ENCODE data around the gene PPP1R12A.
A peak's percentile ranks its signal among the peaks of the same experiment; 100 is the strongest.

PPP1R12A gene

DNA sequence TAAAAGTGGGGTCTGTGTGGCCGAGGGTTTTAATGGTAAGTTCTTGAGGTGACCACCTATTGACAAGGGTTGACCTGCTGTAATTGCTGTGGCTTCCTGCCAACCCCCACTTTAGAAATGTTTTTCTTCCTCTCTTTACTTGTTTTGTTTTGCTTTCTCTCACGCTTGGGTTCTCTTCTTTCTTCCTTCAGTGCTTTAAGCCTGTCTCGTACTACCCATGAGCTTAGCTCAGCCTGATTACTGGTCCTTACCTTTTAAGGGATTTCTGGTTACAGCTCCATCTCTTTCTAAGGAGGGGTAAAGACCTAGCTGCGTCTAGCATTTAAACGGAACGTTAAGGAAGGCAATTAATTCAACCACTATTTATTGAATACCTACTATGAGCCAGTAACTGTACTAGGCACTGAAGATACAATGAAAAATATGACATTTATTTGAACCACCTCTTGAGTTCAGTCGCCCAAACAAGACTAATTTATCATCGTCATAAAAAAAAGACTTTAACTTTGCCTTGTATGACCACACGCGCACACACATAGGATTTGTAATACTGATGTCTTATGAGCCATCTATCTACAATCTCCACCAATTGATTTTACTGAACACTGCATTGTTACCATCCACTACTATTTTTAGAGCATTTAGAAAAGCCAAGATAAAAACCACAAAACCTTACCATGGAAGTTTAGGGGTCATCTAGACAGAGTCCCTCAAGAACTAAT is 888 bp upstream of the PPP1R12A start:
- DNase-seq: no peak

DNA sequence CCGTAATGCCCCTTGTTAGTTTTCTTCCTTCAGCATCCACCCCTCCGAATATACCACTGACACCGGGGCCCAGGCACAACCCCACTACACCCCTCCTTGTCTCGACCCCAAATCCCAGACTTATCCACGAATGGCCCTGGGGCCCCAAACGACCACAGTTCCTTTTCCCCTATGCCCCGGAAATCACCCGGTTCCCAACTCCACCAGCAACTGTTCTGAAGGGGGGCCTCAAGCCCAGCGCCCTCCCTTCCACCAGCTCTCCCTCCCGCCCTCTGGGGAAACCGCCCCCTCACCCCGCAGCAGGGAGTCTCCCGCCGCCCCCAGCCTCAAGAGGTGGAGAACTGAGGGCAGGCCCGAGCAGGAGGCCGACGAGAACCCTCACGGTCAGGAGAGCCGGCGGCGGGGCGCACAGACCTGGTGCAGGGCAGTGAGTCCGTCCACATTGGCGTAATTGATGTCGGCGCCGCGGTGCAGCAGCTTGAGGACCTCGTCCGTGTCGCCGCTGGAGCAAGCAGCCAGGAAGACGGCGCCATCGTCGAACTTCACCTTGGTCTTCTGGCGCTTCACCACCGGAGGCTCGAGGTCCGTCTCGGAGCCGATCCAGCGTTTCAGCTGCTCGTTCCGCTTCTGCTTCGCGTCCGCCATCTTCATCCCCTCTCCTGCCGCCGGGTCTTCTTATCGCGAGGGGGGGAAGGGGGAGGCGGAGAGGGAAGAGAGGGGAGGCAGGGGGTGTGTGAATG is 446 bp downstream of the PPP1R12A start:
- DNase-seq: peak; percentile 26 to 36

DNA sequence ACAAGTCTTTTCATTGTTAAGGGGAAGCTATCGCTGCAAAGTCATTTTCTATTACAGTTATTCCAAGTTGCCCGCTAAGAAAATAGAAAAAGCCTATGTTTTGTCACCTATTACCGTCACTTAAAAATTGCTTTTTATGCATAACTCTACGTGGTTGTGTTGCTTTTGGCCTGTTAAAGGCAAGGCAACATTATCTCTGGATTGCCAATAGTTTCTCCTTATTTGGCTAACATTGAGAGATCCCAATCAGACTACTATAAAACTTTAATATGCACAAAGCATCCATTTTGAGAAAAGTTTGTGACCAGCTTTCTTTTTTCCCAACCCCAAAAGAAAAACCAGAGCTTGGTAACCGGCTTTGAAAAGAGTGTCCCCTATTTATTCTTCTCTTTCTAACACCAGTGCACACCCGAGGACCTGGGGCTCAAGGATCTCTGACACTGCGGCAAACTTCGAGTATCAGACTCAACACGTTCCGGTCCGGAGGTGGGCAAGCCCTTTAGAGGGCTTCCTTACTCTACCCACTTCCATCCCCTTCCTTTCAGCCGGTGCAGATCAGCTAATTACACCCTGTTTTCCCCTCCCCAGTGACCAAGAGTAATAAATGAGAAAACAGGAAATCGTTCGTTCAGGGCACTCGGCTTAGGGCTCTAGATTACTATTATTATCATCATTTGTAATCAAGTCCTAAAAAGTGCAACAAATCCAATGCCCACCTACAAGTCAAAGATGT is 1.2 kb downstream of the PPP1R12A start:
- DNase-seq: peak in 1 of 2 donors; percentile 17

DNA sequence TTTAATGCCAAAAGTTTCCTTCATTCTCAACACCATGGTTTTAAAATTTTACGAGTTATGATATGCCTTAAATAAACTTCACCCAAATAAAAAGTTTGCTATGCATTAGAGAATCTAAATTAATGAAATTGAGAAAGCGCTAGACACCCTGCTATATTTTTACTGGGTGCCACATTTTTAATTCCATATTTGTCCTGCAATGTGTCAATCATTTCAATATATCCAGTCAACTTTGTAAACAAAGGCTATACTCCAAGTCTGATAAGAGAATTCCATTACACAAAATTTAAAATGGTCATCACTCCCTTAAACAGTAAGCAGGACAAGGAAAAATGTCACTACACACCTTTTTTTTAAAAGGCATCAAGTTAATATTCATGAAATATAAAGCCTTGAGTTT is 1.9 kb downstream of the PPP1R12A start:
- no peak for DNase-seq

DNA sequence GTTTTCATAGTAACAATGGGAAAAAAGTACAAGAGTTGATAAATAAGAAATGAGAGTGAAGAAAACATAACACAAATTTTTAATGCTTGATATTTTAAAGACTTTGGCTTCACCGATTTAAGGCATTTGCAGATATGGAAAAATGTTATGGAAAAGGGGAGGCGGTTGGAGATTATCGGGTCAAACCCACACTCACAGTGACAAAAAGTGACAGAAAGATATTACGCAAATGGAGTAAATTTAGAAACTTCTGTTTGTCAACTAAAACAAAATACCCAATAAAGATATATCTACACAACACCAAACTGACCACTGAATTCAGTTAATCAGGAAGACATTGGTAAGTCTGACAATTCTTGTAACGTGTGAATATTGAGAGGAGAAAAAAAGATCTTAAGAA is 2.5 kb downstream of the PPP1R12A start:
- DNase-seq: peak in 1 of 2 donors; percentile 12

DNA sequence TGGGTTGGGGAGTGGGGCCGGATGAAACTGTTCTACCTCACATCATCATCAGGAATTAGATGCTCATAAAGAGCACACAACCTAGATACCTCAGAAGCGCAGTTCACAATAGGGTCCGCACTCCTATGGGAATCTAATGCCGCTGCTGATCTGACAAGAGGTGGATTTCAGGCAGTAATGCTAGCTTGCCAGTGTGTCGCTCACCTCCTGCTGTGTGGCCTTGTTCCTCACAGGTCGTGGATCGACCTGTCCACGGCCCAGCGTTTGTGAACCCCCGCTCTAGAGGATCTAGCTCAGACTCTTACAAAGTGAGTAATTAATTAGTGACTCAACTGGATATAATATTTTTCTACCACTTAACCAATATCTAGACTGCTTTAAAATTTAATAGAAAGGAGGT is 5.8 kb downstream of the PPP1R12A start:
- DNase-seq: no peak

DNA sequence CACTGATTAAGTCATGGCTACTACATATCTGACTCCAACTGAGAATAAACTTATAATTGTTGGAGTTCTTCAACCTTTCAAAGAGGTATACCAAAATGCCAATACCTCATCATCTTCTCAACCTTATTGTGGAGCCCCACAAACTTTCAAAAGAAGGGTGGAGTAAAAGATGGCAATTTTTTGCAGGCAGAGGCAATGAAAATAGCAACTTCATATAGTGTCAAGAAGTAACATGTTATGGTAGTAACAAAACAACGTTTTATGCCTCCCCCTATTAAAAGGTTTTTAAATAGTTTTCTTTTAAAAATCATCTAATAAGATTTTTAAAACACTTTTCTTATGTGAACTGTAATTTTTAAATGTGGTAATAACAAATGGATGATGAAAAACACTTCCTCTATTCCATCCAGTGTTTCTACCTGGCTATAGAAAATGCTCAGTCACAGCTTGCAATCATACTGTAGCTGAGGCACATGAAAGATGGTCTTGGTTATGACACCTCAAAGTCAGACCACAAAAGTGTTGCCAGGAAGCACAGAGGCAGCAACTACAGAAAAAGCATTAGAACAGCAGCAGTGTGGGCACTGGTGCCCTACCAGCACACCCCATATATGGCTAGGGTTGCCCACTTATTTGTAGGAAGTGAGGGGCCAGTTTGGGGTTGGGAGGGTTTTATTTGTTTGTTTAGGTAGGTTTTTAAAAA is 7.0 kb downstream of the PPP1R12A start:
- peak; percentile 18 to 19 for DNase-seq

DNA sequence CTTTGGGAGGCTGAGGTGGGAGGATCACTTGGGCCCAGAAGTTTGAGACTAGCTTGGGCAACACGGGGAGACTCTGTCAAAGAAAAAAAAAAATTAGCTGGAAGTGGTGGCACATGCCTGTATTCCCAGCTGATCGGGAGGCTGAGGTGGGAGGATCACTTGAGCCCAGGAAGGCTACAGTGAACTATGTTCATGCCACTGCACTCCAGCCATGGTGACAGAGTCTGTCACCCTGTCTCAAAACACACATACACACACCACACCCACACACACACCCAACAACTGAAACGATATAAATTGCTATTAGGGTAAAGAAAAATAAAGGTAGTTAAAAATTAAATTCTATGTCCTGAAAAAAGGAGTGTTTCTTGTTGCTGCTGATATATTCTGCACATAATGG is 7.9 kb downstream of the PPP1R12A start:
- DNase-seq: no peak

DNA sequence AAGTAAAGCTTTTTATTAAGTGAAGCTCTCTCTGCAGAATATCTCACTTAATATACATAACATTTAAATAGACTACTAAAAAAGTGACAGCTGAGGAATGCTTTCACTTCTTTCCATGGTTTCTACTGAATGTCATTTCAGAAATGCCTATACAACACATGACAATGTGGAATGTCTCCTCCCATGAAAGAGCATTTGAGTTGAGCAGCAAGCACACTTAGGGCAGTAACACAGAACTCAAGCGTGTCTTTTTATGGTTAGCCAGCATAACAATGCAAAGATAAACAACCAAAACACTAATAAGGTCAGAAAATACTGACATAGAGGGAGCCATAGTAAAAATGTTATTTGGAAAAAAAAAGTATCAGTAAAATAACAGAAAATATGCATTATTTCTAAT is 9.4 kb downstream of the PPP1R12A start:
- DNase-seq: no peak

DNA sequence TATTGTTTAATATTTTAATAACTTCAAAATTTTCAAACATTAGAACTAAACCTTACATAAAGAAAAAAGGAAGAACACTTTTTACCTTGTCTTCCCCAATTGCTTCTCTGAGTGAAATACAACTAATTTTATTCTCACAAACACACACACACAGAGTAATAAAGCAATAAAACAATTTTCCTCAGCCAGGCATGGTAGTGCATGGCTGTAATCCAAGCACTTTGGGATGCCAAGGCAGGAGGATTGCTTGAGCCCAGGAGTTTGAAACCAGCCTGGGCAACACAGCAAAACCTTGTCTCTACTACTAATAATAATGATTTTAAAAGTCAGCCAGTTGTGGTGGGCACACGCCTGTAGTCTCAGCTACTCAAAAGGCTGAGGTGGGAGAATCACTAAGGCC is 13.1 kb downstream of the PPP1R12A start:
- DNase-seq: no peak

DNA sequence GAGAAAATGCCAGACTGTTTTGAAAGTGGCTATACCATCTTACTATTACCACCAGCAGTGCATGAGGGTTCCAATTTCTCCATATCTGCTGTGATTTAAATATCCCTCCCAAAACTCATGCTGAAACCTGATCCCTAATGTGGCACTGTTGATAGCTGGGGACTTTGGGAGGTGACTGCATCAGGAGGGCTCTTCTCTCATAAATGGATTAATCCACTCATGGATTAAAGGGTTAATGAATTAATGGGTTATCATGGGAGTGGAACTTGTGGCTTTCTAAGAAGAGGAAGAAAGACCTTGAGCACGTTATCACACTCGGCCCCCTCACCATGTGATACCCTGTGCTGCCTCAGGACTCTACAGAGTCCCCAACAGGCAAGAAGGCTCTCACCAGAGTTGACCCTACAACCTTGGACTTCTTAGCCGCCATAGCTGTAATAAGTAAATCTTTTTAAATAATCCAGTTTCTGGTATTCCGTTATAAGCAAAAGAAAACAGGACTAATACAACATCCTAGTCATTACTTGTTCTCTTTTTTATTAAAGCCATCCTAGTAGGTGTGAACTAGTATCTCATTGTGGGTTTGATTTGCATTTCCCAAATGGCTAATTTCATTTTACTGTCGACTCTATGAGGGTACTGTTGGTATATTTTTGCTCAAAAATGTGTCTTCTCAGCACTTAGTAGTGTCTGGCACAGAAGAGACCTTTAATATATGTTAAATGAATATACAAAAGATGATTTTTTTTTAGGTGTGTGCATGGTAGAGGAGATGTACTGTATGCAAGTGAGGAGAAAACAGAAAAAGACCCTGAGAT is 14.3 kb downstream of the PPP1R12A start:
- peak in 1 of 2 donors; percentile 29 for DNase-seq

DNA sequence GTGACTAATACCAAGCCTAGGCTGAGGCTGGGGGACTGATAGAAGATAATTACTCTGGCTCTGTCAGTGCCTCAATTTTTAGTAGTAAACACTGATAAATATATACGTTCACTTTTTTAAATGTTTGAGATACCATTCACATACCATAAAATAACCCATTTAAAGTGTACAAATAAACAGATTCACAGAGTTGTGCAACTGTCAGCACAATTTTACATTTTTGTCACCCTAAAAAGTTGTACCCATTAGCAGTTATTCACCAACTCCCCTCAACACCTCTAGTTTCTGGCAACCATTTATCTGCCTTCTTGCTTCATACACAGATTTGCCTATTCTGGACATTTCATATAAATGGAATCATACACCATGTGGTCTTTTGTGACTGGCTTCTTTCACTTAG is 15.1 kb downstream of the PPP1R12A start:
- no peak for DNase-seq

DNA sequence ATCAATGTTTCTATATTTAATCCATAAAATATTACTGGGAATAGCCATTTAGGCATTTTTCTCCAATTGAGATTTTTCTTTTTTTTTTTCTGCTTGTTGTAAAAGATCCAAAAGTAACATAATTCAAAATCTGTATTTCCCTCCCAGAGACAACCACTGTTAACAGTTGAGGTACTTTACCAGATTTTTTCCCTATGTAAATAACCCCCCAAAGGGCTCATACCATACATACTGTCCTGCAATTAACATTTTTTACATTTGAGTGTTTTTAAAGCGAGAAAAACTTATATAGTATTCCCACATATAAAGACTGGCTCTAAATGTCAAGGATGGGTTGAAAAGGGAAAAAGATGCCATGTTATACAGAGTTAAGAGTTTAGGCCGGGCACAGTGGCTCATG is 18.1 kb downstream of the PPP1R12A start:
- no peak for DNase-seq

DNA sequence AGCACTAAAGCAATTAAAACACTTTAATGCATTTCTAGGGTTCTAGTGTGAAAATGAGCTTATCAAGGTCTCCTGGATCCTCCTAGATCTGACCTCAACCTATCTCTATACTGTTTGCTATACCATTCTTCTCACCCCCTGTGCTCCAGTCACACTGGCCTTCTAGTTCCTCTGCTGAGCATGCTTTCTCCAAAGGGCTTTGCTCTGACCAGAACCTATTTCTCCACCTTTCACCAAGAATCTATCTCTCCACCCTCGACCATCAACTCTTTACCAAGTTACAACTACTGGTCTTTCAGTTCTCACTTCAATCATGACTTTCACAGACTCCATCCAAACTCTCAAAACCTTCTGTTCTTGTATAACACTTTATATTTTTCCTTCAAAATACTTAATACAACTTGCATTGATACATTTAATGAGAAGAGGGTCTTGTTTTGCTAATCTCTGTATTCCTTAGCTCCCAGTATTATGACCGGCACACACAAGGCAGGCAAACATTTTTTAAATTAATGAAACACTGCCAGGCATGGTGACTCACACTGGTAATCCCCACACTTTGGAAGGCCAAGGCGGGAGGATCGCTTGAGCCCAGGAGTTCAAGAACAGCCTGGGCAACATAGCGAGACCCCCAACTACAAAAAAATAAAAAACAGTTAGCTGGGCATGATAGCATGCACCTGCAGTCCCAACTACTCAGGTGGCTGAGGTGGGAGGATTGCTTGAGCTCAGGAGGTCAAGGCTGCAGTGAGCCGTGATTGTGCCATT is 22.8 kb downstream of the PPP1R12A start:
- DNase-seq: no peak

DNA sequence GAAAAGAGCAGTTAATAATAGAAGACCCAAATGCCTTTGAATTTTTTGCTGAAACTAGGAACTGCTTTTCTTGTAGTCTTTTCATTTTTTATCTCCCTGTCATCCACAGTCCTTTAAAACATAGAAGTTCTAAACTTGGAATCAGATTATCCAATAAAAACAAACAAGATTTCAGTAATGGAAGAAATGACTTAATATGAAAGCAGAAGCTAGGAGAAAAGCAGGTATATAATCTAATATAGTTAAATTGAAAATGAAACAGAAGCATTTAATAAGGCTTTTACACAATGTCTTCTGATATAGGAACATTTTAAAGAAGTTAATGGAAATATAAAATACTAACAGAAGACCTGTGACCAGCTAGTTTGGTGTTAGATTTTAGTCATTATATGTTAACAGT is 26.5 kb downstream of the PPP1R12A start:
- DNase-seq: no peak

DNA sequence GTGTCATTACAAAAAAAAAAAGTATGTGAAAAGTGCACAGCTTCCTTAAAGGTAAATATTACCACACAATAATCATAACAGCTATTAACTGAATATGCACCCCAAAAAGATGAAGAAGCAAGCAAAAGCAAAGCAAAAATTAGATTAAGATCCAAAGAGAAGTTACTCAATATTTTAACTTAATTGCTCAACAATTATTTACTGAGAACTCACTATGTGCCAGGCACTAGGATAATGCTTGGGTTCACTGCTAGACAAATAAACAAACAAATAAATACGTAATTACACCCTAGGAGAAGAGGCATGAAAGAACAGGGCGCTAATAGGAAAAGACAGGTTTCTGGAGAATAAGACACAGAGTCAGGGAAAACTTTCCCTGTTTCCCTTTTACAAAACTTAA is 33.4 kb downstream of the PPP1R12A start:
- DNase-seq: no peak

DNA sequence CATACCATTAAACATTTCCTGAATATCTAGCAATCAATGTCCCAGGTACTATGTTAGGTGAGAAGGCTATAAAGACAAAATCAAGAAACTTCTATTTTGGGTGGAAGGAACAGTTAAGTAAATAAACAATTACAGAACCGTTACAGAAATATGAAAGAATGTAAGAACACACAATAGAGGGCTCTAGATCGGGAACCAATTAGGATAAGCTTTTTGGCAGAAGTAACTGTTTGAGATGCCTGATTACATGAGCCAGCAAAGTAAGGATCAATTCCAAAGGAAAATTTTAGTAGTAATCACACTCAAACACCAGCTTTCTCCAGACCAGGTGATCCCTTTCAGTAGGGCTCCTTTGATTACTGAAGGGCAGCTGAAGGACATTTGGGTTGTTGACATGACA is 33.9 kb downstream of the PPP1R12A start:
- no peak for DNase-seq

DNA sequence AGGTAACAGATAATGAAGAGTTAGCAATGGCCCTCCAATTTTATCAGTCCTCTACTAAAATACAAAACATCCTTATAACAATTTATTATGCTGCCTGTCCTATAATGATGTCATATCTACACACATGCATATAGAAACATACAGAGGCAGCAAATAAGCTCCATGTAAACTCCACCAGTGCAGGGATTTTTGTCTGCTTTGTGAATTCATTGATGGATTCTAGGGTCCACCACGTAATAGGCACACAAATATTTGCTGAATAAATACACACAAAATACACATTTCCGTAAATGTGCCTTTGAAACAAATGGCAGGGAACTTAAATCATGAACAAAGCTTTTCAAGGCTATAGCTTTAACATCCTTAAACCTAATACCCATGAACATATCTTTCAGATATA is 34.7 kb downstream of the PPP1R12A start:
- DNase-seq: no peak

DNA sequence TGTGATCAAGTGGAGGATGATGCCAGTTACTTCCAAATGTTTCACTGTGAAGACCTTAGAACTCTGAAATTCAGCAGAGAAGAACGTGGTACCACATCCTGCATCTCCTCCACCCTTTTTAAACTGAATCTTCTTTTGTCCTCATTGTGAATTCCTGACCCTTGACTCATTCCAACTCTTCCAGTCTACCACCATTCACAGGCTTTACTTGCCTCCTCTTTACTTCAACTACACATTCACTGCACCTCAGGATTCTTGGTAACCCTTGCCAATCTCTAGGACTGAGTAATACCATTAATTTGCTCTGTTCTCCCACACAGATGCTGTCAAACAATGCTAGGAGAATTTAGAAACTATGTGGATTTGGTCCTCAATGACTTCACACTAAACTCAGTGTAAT is 37.3 kb downstream of the PPP1R12A start:
- no peak for DNase-seq

DNA sequence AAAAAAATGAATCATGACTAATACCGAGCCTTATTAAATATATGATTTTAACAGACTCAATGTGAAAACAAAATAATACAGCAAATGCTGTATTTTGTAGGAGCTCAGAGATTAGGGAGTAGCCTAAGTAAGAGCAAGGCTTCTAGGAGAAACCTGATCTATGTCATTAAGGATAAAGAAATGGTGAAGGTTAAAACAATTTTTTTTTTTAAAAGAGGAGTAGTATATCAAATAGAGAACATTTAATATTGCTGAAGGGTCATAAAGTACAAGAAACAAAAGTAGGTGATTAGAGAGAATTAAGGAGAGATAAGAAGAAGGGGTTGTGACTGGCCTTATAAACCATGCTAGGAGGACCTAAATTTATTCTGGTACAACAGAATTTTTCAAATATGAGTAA is 39.1 kb downstream of the PPP1R12A start:
- no peak for DNase-seq

DNA sequence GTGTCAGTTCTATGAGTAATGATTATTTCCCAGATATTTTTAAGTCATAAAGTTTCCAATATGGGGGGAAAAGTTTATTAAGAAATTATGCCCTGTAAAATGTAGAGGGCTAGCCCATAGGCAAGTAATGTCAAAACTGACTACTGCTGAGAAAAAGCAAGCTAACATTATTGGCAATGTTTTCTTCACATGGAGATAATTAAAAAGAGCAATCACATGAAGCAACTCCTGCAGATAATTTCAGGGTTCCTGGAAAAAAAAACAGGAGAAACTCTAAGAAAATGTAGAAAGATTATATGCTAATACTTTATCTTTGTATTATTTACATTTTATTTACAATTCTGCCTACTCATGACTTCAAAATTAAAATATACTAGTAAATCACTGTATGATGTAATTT is 39.8 kb downstream of the PPP1R12A start:
- DNase-seq: no peak

Measured in inflammatory macrophage (primary cell).